ENCODE results near the gene GDPD3. TPM values are rescaled to one million over a fixed set of nuclear protein-coding genes. Genes with fewer than 3 reads are reported as not detected.

GDPD3 gene
- total RNA-seq, 1 experiment from 2014 or later: 3.8 TPM

- Histone ChIP-seq H2BK120ac (ENCODE audit: low read depth, low read length, poor library complexity, severe bottlenecking) (no peak overlapping the region), H3K14ac (ENCODE audit: insufficient read depth, low read length) (no peak overlapping the region), H2AK5ac (ENCODE audit: insufficient read length, low read length) (no peak overlapping the region), H3K4me1 (ENCODE audit: insufficient read depth, low read length) (no peaks in the 10 kb centered on the region), H3K56ac (ENCODE audit: insufficient read length, low read depth, low read length) (no peak overlapping the region), H4K91ac (ENCODE audit: insufficient read length, low read depth, low read length) (no peak overlapping the region), H4K8ac (replicated peaks; ENCODE audit: insufficient read length, low read depth, low read length) (no peak overlapping the region), H2BK12ac (ENCODE audit: insufficient read length, low read depth, low read length) (no peak overlapping the region), H2BK15ac (ENCODE audit: low read depth, low read length) (no peak overlapping the region), H4K20me1 (ENCODE audit: control insufficient read depth, insufficient read depth, insufficient read length) (no peaks in the 10 kb centered on the region), H4K5ac (ENCODE audit: insufficient read length, low read depth, low read length) (no peak overlapping the region), H3K79me2 (ENCODE audit: insufficient read depth, low read length) (no peaks in the 10 kb centered on the region), H3K79me1 (ENCODE audit: insufficient read depth, low read depth, low read length, poor library complexity, severe bottlenecking) (no peaks in the 10 kb centered on the region), H2BK5ac (ENCODE audit: insufficient read length, low read length) (no peak overlapping the region), H3K4ac (ENCODE audit: low read depth, low read length) (no peak overlapping the region), H2AFZ (ENCODE audit: low read length) (no peak overlapping the region), H3T11ph (ENCODE audit: low read length) (no peak overlapping the region), H3K18ac (ENCODE audit: insufficient read length, low read depth, low read length) (no peak overlapping the region), H3K23ac (ENCODE audit: insufficient read length, low read depth, low read length) (no peak overlapping the region), H3K4me2 (ENCODE audit: insufficient read depth, insufficient read length, low read length) (no peak overlapping the region), H3K9me3 (ENCODE audit: control insufficient read depth, low read depth, low read length) (no peaks in the 10 kb centered on the region), H3K23me2 (ENCODE audit: insufficient read length, low read depth, low read length, poor library complexity, severe bottlenecking) (no peaks in the 10 kb centered on the region), H3K27me3 (ENCODE audit: insufficient read depth, low read length) (no peaks in the 10 kb centered on the region), H2BK20ac (ENCODE audit: low read depth, low read length, poor library complexity, severe bottlenecking) (no peak overlapping the region), H3K9ac (ENCODE audit: extremely low read depth, insufficient read length, low read length) (no peak overlapping the region), H3K27ac (ENCODE audit: insufficient read length, low read depth, low read length) (no peak overlapping the region)
- no peaks in the 10 kb centered on the region for H3K4me1 Mint-ChIP-seq
- DNase-seq: no peak
- no peak overlapping the region for H3K4me3 Mint-ChIP-seq
- WGBS (ENCODE audit: extremely low coverage, insufficient read length, low lambda C conversion rate): no CpG with 5 or more reads among the region's 5 CpGs
- no peak for TF ChIP-seq CTCF (conservative IDR thresholded peaks at IDR 0.05)
- H3K27ac Mint-ChIP-seq: no peak overlapping the region
- peaks cover 0 to 2% (median 0%) of the 10 kb centered on the region in 3 experiments; a peak in 1 of 7 replicates for H3K36me3 Mint-ChIP-seq (ENCODE audit: insufficient read depth in 1 of 3, low read depth in 3 of 3)
- peaks cover 7% of the 10 kb centered on the region in 2 experiments for H3K9me3 Mint-ChIP-seq
- peaks cover 15% of the 10 kb centered on the region for H3K27me3 Mint-ChIP-seq (ENCODE audit: low read depth)
Observed at GRCh38 chr16:30155188-30155587, 41.9 kb upstream of the GDPD3 start.

Data from H9 (cell line).